ENCODE data around the gene RPL21.

GRCh38 chr13:27264181-27264580 is 12.8 kb downstream of the RPL21 start:
- TF ChIP-seq POLR2A (IDR thresholded peaks at IDR 0.05) (no peak), CTCF (IDR thresholded peaks at IDR 0.05) (no peak)
